Muscle layer of colon (tissue), 2 donors: ENCODE data around the gene POLR2L.

Experiments
- H3K27ac ChIP-seq: one replicate; pipeline ENCODE4 v1.7.0; 2013; ENCODE audit warnings: low read depth, mild to moderate bottlenecking, low read length, moderate library complexity
- H3K27me3 ChIP-seq, 2 donors: one replicate each; pipeline ENCODE4 v1.7.0; 2013; ENCODE audit warnings: low read length in 2 of 2, mild to moderate bottlenecking in 2 of 2; ENCODE audit not compliant: insufficient read depth in 2 of 2, control insufficient read depth in 1 of 2
- H3K36me3 ChIP-seq: one replicate; pipeline ENCODE4 v1.7.0; 2013; ENCODE audit warnings: mild to moderate bottlenecking, low read length; ENCODE audit not compliant: insufficient read depth
- H3K4me1 ChIP-seq: one replicate; pipeline ENCODE4 v1.7.0; 2013; ENCODE audit warnings: mild to moderate bottlenecking, low read length; ENCODE audit not compliant: insufficient read depth
- H3K4me3 ChIP-seq, 2 donors: one replicate each; pipeline ENCODE4 v1.7.0; 2013; ENCODE audit warnings: low read length in 2 of 2, low read depth in 1 of 2, mild to moderate bottlenecking in 1 of 2, moderate library complexity in 1 of 2
- H3K9ac ChIP-seq: one replicate; pipeline ENCODE4 v1.7.0; 2013; ENCODE audit warnings: low read length
- H3K9me3 ChIP-seq: one replicate; pipeline ENCODE4 v1.7.0; 2013; ENCODE audit warnings: mild to moderate bottlenecking, low read length
- donor health status: abdominal sarcoma.
- donor health status: Adenocarcinoma of cecum.

Gene POLR2L

DNA sequence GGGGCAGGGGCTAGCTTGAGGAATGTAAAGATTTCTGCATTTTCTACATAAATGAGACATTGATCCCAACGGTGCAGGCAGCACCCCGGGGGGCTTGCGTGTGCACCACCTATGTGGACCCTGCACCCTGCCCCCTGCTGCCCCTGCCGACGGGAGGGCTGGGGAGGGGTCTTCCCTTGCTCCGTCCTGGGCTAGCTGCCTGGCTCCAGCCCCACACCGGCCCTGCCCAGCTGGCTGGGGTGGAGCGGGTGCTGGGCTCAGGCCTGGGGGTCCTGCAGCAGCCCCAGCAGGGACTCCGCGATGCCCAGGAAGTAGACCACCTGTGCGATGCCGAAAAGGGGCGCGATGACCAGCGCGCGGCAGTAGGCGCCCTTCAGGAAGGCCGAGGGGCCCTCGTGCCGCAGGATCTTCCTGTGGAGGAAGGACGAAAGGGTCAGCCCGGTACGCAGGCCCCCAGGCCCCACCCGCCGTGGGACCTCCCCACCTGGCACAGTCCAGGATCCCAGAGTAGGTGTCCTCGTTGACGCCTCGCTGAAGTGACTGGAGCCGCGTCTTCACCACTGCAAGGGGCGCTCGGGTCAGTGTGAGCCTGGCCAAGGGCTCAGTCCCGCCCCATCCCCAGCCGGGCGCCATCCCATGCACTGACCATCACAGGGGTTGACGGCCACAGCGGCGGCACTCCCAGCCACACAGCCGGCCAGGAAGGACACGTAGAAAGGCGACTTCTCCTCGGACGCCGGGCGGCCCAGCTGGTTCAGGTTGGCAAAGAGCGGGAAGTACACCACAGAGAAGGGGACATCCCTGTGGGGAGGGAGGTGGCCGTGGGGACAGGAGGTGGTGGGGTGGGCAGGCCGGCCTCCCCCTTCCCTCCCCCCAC lies 50.4 kb downstream of the POLR2L start:
- H3K27me3 ChIP-seq = peaks cover 0 to 23% of the 10 kb centered on the region in 2 donors
- peaks cover 7% of the 10 kb centered on the region for H3K4me1 ChIP-seq
- H3K4me3 ChIP-seq = no peak overlapping the region
- no peaks in the 10 kb centered on the region for H3K9me3 ChIP-seq
- H3K27ac ChIP-seq = no peak overlapping the region
- H3K9ac ChIP-seq = no peak overlapping the region
- no peaks in the 10 kb centered on the region for H3K36me3 ChIP-seq

DNA sequence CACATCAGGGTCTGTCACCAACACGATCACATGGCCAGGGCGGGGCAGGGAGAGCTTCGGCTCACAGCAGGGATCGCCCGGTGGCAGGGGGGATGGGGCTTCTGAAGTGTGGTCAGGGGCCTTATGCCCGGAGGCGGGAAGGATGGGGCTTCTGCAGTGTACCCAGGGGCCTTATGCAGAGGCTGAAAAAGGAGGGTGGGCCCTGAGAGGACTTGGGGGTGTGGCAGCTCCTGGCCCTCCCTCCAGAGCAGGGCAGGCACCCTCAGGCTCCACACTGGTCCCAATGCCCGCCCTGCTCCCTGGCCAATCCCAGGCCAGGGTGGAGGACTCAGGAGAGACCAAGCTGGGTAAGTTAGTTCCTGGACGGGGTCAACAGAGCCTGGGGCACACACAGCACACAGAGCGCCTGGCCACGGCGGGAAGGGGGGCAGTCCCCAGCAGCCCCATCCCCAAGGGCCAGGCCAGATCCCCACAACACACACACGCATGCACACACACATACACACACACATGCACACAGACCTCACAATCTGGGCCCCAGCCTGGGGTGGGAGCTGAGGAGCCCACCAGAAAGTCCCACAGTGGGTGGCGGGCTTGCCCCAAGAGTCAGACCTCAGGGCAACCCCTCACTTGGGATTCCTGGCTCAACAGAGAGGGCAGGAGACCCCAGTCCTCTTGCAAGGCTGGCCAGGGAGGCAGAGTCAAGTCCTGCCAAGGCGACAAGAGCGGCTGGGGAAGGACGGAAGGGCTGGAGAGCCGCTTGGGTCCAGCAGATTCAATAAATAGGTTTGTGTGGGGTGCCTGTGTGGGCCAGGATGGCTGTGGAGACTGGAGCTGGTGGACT lies 51.4 kb downstream of the POLR2L start:
- Histone ChIP-seq H3K27ac (no peak overlapping the region), H3K9me3 (no peaks in the 10 kb centered on the region), H3K4me1 (no peaks in the 10 kb centered on the region), H3K36me3 (no peaks in the 10 kb centered on the region), H3K9ac (no peak overlapping the region), H3K4me3 (no peak overlapping the region), H3K27me3 (peaks cover 0 to 23% of the 10 kb centered on the region in 2 donors)

DNA sequence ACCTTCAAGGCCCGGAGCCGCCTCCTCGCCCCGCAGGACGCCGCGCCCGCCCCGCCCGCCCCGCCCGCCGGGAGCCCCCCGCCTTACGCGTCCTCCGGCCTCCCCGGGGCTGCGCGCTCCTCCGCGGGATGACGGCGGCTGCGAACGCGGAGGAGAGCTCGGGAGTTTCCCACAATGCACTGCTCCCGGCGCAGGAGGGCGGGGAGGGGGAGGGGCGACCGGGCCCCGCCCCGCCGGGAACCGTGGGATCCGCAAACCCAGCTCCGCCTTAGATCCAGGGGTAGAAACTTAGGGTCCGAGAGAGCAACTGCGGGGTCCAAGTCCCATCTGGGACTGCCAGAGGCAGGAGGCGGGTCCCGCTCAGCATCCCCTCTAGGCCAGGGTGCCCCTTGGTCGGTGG lies 52.4 kb downstream of the POLR2L start, which contains the start of gene CEND1:
Gene CEND1 (minus strand): TSS at position 148 of the 400 bp plus-strand sequence. CDS start 1,514 bp downstream, outside the sequence.
- Histone ChIP-seq H3K9me3 (no peaks in the 10 kb centered on the region), H3K27ac (no peak within 1 kb of the TSS), H3K36me3 (no peaks in the 10 kb centered on the region), H3K4me3 (no peak within 1 kb of the TSS), H3K4me1 (no peaks in the 10 kb centered on the region), H3K9ac (no peak within 1 kb of the TSS), H3K27me3 (peaks cover 0 to 23% of the 10 kb centered on the region in 2 donors)
